ENCODE data around the gene BUB1B. TPM values are rescaled to one million over a fixed set of nuclear protein-coding genes. Genes with fewer than 3 reads are reported as not detected.
A peak's percentile ranks its signal among the peaks of the same experiment; 100 is the strongest.

Gene BUB1B
- polyA plus RNA-seq, 1 of the 3 experiments (the other 2 are of a cell fraction) = 12.6 TPM

GRCh38 chr15:40238532-40239403 is 77.9 kb downstream of the BUB1B start, which contains the start of gene PAK6:
PAK6 (plus strand) TSS chr15:40239063; CDS start chr15:40264786, 25,723 bp downstream.
- Histone ChIP-seq H3K79me2 (ENCODE audit: insufficient read depth) (no peaks in the 10 kb centered on the region), H3K36me3 (replicated peaks in 1 of 2; ENCODE audit: control insufficient read depth in 1 of 2, insufficient read depth in 2 of 2, low read length in 1 of 2) (no peaks in the 10 kb centered on the region), H3K27ac (ENCODE audit: low read depth in 2 of 2, low read length in 1 of 2) (no peak within 1 kb of the TSS), H3K9me2 (no peaks in the 10 kb centered on the region), H3K4me3 (ENCODE audit: low read depth in 2 of 2, low read length in 1 of 2) (peak within 1 kb of the TSS; percentile 40 to 56), H3K9ac (0 out of 2 replicates have a peak within 1 kb of the TSS, but pooled peaks have one; percentile 25), H4K20me1 (ENCODE audit: insufficient read depth) (peaks cover 5% of the 10 kb centered on the region; the same call in 1 of the 2 replicates), H3K4me2 (peak within 1 kb of the TSS; percentile 80), H3F3A (replicated peaks; ENCODE audit: insufficient read depth) (peaks cover 4% of the 10 kb centered on the region), H3K27me3 (ENCODE audit: insufficient read depth) (peaks cover 3% of the 10 kb centered on the region; the same call in 1 of the 2 replicates), H3K4me1 (ENCODE audit: control insufficient read depth in 1 of 2, insufficient read depth in 2 of 2, low read depth in 1 of 2, low read length in 1 of 2) (peaks cover 5 to 24% of the 10 kb centered on the region in 2 experiments; a peak in 2 of 4 replicates), H2AFZ (ENCODE audit: low read depth) (0 out of 2 replicates have a peak within 1 kb of the TSS, but pooled peaks have one; percentile 38), H3K9me3 (no peaks in the 10 kb centered on the region)
- ChIA-PET CTCF (interaction anchor here (0.9 to 34.5 kb wide), 13 partner anchors 9 to 553 kb away, joined by 3 to 720 read pairs (median 4); no protein-coding TSS in a partner anchor), POLR2A (interaction anchor here (0.6 to 1.8 kb wide), 5 partner anchors 8 to 21 kb away, joined by 3 to 5 read pairs (median 3); no protein-coding TSS in a partner anchor)
- WGBS (ENCODE audit: low lambda C conversion rate) = 34% methylated on average over 14 of the region's 39 CpGs
- DNase-seq = peak; percentile 92
- TF ChIP-seq NRF1 (IDR thresholded peaks at IDR 0.05; ENCODE audit: low read depth, low read length) (no peak), MEF2A (IDR thresholded peaks at IDR 0.05; ENCODE audit: borderline replicate concordance, low read depth) (no peak), JUND (IDR thresholded peaks at IDR 0.05) (no peak), USF2 (IDR thresholded peaks at IDR 0.05; ENCODE audit: borderline replicate concordance, low read depth, low read length) (no peak), YY1 (IDR thresholded peaks at IDR 0.05; ENCODE audit: low read depth) (no peak), FOSL2 (IDR thresholded peaks at IDR 0.05; ENCODE audit: borderline replicate concordance, low read depth) (peak; percentile 55; the same call in 1 of the 2 replicates), PBX3 (IDR thresholded peaks at IDR 0.05) (no peak), MXI1 (IDR thresholded peaks at IDR 0.05; ENCODE audit: low read depth, low read length) (peak; percentile 6; the same call in 1 of the 2 replicates)

GRCh38 chr15:40239404-40239692 is 78.5 kb downstream of the BUB1B start:
- WGBS (ENCODE audit: low lambda C conversion rate) = 62% methylated on average over 5 of the region's 5 CpGs
- peak overlapping the region; percentile 40 to 56 for H3K4me3 ChIP-seq (ENCODE audit: low read depth in 2 of 2, low read length in 1 of 2)
- peaks cover 5% of the 10 kb centered on the region; the same call in 1 of the 2 replicates for H4K20me1 ChIP-seq (ENCODE audit: insufficient read depth)
- H3K27me3 ChIP-seq (ENCODE audit: insufficient read depth) = peaks cover 5% of the 10 kb centered on the region; the same call in 1 of the 2 replicates
- ChIA-PET CTCF (interaction anchor here (1.1 to 34.5 kb wide), 12 partner anchors 9 to 182 kb away, joined by 3 to 720 read pairs (median 5); partner anchors contain the start of gene PLCB2), POLR2A (interaction anchor here (0.8 to 1.8 kb wide), 3 partner anchors 9 to 167 kb away, joined by 3 to 5 read pairs (median 4); no protein-coding TSS in a partner anchor)
- H3K9me3 ChIP-seq = no peaks in the 10 kb centered on the region
- peaks cover 4% of the 10 kb centered on the region for H3F3A ChIP-seq (replicated peaks; ENCODE audit: insufficient read depth)
- 0 out of 2 replicates have a peak overlapping the region, but pooled peaks have one; percentile 38 for H2AFZ ChIP-seq (ENCODE audit: low read depth)
- H3K9ac ChIP-seq = no peak overlapping the region
- peak overlapping the region; percentile 80 for H3K4me2 ChIP-seq
- DNase-seq = peak; percentile 60
- no peaks in the 10 kb centered on the region for H3K79me2 ChIP-seq (ENCODE audit: insufficient read depth)
- H3K27ac ChIP-seq (ENCODE audit: low read depth in 2 of 2, low read length in 1 of 2) = no peak overlapping the region
- H3K4me1 ChIP-seq (ENCODE audit: control insufficient read depth in 1 of 2, insufficient read depth in 2 of 2, low read depth in 1 of 2, low read length in 1 of 2) = peaks cover 5 to 24% of the 10 kb centered on the region in 2 experiments; a peak in 2 of 4 replicates
- no peaks in the 10 kb centered on the region for H3K9me2 ChIP-seq
- TF ChIP-seq MAX (IDR thresholded peaks at IDR 0.05; ENCODE audit: low read depth) = no peak
- peak; percentile 2; the same call in 1 of the 2 replicates for TF ChIP-seq MXI1 (IDR thresholded peaks at IDR 0.05; ENCODE audit: low read depth, low read length)
- TF ChIP-seq GATA2 (CRISPR knock-in tag; IDR thresholded peaks at IDR 0.05) = no peak
- no peaks in the 10 kb centered on the region for H3K36me3 ChIP-seq (replicated peaks in 1 of 2; ENCODE audit: control insufficient read depth in 1 of 2, insufficient read depth in 2 of 2, low read length in 1 of 2)
